Renal pelvis (tissue), 4 donors: ENCODE results near the gene CEP72. TPM values are rescaled to one million over a fixed set of nuclear protein-coding genes. Genes with fewer than 3 reads are reported as not detected.
"Not testable (repeated sequence)": the region's sequence is repeated elsewhere in the genome, so short reads cannot be mapped to it uniquely, and the experiment has no call there.

Experiments
- DNase-seq: peaks from one replicate; pipeline ENCODE4 v3.0.0-alpha.2; 2013
- polyA plus RNA-seq, 3 donors: library from polyadenylated mRNA; unstranded; fragments of 120-200 nt; gene quantifications; one replicate each; pipeline ENCODE4 v1.2.1, GENCODE V29; 2013; ENCODE audit not compliant: insufficient read length in 3 of 3

Gene CEP72
- polyA plus RNA-seq, 3 donors: 8.6 to 11.3 (median 10.3) TPM

DNA sequence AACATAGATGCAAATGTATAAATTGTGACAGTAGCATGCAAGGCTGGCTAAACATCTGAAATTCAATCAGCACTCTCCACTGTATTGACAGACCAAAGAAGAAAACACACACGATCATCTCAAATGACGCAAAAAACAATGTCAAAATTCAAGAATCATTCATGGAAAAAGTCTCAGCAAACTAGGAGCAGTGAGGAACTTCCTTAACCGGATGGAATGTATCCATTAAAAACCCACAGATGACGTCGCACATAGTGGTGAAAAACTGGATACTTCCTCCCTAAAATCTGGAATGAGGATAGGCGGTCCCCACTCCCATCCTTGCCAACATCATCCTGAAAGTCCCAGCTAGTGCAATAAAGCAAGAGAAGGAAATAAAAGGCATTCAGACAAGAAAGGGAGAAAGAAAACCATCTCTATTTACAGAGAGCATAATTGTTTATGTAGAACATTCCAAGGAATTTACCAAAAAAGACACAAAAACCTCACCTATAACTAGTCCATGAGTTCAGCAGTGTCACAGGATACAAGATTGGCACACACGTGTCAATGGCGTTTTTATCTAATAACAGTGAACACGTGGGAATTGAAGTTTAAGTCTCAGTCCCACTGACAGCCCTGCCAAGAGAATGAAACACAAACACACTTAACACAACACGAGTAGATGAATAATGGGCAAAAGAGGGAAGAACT lies 14.1 kb upstream of the CEP72 start:
- DNase-seq: no peak

DNA sequence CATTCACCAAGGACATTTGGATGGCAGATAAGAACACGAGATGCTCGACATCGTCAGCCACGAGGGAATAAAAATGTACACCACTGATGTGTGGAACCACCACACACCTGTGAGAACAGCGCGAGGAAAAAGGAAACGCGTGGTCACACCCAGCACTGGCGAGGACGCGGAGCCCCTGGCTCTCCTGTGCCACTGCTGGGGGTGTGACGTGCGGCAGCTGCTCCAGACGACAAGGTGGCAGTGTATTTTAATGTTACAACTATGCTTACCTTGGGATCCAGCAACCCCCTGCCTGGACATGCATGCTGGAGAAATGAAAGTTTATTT lies 13.6 kb upstream of the CEP72 start:
- DNase-seq: no peak

- no peak for DNase-seq
These were observed 11.1 kb upstream of the CEP72 start for GRCh38 chr5:600886-601541.

DNA sequence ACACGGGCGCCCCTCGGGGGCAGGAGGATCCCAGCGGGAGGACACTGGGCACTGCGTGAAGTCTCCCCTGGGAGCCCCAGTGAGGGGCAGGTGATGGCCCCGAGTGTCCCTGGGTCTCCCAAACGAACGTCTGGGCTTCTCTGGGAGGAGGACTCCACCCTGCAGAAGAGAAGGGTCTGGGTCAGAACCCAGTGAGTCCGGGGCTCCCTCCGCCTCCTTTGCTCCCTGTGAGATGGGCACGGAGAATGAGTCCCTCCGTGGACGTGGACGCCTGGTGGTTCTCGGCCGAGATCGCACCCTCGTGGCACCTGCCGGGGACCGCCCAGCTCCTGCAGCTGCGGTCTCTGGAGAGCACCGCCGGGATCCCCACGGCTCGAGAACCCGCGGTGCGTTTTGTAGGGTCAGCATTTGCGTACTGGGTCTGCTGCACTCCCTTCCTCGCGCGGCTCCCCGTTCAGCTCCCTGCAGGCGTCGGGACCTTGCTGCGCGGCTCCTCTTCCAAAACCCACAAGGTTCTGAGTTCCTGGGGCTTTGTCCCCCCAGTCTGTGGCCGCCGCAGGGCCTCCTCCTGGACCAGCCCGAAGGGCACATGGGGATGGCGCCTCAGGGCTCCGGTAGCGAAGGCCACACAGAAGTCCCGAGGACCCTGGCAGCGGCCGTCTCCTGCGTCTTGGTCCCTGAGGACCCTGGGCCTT lies 10.2 kb upstream of the CEP72 start:
- no peak for DNase-seq

GRCh38 chr5:602466-603035 lies 9.6 kb upstream of the CEP72 start:
- no peak for DNase-seq

DNA sequence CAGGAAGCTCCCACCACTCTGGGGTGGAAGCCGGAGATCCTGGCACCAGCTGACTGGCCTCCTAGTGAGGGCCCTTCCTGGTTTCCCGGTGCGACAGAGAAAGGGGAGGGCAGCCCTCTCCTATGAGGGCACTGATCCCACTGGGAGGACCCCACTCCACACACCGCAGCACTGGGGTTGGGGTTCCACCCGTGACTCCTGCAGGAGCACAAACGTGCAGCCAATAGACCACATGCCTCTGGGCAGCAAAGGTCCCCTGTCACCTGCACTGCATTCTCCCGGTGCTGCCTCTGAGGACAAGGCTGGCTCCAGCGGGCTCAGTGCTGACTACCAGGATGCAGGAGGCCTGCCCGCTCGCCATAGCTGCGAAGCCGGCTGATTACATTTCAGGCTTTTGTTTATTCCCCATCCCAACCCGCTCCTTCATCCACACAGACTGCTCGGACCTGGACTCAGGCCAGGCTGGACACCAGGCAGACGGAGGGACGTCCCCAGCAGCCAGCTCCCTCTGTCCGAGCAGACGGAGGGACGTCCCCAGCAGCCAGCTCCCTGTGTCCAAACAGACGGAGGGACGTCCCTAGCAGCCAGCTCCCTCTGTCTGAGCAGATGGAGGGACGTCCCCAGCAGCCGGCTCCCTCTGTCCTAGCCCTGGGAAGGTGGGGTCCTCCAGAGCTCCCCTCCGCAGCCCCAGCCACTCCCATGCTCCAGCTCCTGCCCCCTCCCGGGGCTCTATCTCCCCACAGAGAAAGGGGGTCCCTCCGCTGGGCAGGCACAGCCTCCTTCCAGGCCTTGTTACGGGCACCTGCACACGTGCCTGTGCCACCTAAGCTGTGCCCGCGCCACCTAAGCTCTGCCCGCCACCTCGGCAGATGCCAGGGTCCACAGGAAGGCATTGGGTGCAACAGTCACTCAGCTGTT lies 8.8 kb upstream of the CEP72 start:
- DNase-seq: no peak

DNA sequence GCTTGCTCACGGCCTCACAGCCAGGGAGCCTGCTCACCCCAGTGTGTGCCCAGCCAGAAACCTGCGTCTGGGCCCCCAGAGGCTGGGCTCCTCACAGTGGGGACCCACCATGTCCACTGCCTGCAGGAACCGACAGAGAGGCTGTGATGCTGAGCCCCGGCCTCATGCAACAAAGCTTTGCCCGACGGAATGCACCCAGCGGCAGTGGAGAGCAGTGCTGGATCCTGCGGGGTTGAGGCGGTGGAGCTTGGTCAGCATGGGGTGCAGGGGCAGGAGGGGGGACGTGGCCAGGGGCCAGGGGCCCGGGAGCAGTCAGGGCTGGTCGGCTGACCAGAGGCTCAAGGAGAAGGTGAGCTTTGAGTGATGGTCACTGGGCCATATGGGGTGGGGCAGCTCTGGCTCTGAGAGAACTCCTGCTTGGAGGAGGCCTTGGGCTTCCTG lies 7.7 kb upstream of the CEP72 start:
- DNase-seq: no peak

DNA sequence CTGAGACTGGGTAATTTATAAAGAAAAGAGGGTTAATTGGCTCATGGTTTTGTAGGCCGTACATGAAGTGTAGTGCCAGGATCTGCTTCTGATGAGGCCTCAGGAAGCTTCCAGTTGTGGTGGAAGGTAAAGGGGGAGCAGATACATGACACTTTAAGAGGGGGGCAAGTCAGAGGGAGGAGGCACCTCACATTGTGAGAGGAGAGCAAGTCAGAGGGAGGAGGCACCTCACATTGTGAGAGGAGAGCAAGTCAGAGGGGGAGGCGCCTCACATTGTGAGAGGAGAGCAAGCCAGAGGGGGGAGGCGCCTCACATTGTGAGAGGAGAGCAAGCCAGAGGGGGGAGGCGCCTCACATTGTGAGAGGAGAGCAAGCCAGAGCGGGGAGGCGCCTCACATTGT lies 7.0 kb upstream of the CEP72 start:
- not testable (repeated sequence) for DNase-seq

DNA sequence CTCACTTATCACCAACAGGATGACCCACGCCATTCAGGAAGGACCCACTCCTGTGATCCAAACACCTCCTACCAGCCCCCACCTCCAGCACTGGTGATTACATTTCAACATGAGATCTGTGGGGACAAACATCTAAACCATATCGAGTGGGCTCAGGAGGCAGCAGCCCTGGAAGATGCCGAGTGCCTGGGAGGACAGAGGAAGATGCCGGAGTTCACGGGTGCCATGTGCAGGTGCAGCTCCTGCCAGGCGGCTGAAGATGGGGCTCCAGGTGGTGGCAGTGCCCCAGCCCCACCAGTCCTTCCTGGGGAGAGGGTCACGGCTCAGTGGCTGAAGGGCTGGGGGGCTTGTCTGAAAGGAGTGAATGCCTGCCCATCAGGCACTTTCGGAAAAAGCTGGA lies 6.1 kb upstream of the CEP72 start:
- DNase-seq: no peak

GRCh38 chr5:606526-607399 lies 5.4 kb upstream of the CEP72 start:
- no peak for DNase-seq

GRCh38 chr5:607541-608428 lies 4.4 kb upstream of the CEP72 start:
- DNase-seq: no peak

DNA sequence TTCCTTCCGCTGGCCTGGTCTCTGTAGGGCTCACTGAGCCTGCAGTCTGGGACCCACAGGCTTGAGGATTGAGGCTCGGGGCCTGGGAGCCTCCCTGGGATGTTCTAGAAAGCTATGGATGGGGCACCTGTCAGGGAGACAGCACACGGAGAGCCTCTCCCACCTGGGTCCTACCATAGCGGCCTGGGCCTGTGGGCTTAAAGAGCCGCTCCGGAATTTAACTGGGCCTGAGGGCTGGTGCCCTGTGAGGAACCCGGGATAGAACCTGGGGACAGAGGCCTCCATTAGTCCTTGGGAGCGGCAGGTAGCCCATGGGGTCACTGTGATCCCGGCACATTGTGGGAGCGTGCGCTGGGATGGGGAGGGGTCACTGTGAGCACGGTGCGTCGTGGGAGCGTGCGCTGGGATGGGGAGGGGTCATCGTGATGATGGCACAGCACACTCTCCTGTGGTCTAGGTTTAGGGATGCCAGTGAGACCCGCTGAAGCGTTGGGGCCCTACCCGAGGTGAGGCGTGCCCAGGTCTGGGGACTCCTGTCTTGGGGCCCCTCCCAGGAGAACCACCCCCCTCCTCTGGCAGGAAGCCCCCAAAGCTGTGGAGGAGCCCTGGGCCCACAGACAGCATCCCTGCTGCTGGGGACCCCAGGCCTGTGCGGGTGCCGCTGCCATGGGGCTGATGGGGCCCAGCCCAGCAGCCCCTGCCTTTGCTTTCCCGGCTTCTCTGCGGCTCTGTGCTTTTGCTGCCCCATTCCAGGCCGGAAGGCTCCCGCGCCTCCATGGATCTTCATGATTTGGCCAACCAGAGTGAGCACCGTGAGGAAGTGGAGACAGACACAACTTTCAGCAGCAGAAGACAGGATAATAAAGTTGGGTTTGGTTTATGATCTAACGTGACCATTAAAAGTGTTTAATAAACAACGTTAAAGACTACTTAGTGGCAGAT lies 3.4 kb upstream of the CEP72 start:
- DNase-seq: no peak

- DNase-seq: no peak
These were observed 2.6 kb upstream of the CEP72 start for GRCh38 chr5:609506-609905.

GRCh38 chr5:610011-610743 lies 2.0 kb upstream of the CEP72 start:
- DNase-seq: no peak

DNA sequence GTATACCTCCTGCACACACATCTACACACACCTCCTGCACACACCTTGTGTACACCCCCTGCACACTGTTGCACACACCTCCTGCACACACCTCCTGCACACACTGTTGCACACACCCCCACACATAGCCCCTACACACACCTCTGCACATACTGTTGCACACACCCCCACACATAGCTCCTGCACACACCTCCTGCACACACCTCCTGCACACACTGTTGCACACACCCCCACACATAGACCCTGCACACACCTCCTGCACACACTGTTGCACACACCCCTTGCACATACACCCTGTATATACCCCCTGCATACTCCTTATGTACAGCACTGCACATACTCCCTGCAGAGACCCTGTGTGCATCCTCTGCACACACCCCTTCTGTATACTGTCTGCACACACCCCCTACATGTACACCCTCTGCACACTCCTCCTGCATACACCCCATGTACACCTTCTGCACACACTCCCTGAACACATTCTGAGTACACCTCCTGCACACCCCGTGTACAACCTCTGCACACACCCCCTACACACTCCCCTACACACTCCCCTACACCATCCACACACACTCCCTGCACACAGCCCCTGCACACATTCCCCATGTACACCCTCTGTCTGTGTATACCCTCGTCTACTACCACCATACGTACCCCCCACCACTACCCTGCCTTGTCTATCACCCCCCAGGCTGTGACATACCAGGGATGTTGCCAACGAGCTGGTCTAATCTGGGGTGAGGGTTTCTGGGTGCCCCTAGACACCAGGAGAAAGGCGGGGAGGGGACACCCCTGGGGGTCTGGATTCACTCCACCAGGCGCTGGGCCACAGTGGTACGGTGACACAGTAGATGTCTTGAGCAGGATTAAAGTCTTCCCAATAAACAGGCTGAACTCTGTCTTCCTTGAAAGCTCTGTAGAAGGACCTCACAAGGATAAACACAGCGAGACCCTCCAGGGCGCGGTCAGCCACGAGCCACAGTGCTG lies 1.1 kb upstream of the CEP72 start:
- no peak for DNase-seq
